OCI-LY3 (cell line): Measurements from ENCODE around the gene BABAM1.

ENCODE experiments used
- EZH2phosphoT487 ChIP-seq: fragments of 200-600 bp; shearing (Covaris generic); IDR thresholded peaks from 2 replicates; pipeline ENCODE4 v1.6.1; 2018; ENCODE audit warnings: antibody characterized with exemption, mixed run types, low read depth
- TF ChIP-seq, protein P1 (sequence below): fragments of 200-600, 300-600 bp; sonication (generic); IDR thresholded peaks from 2 replicates; pipeline ENCODE4 v1.5.1; 2014; ENCODE audit warnings: antibody characterized with exemption, low read length, low read depth

DNA sequence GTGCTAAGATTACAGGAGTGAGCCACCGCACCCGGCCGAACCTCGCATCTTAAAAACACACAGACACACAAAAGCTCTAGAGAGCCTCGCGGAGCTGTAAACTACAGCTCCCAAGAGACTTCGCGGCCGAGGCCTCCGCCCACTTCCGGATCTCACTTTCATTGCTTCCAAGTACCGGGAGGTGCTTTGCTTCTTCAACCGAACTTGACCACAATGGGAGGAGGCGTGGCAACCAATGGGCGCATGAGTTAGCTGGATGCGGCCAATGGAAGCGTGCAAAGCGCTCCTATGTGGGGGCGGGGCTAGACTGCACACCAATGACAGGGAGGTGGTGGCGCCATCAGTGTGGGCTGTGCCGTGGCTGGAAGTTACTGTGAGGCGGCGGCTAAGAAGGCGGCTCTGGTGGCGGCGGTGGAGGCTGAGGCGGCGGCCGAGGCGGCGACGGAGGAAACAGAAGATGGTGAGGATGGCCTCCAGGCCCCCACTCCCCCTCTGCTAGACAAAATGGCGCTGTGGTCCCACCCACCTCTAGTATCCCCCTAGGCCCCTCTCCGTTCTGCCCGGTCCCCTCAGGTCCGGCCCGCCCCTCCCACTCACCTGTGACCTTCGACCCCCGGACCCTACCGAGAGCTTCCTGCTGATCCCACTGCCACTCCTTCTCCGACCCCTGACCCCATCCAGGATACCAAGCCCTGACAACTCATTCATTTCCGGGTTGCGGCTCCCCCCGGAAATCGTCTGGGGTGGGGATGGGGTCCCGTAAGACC lies 42.1 kb downstream of the BABAM1 start, which contains the start of gene DDA1:
- TF ChIP-seq, protein P1, sequence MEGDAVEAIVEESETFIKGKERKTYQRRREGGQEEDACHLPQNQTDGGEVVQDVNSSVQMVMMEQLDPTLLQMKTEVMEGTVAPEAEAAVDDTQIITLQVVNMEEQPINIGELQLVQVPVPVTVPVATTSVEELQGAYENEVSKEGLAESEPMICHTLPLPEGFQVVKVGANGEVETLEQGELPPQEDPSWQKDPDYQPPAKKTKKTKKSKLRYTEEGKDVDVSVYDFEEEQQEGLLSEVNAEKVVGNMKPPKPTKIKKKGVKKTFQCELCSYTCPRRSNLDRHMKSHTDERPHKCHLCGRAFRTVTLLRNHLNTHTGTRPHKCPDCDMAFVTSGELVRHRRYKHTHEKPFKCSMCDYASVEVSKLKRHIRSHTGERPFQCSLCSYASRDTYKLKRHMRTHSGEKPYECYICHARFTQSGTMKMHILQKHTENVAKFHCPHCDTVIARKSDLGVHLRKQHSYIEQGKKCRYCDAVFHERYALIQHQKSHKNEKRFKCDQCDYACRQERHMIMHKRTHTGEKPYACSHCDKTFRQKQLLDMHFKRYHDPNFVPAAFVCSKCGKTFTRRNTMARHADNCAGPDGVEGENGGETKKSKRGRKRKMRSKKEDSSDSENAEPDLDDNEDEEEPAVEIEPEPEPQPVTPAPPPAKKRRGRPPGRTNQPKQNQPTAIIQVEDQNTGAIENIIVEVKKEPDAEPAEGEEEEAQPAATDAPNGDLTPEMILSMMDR, result no peak
- TF ChIP-seq EZH2phosphoT487, result no peak
